ENCODE measurements around the gene MAB21L3. TPM values are rescaled to one million over a fixed set of nuclear protein-coding genes. Genes with fewer than 3 reads are reported as not detected.

MAB21L3 gene
- total and polyA plus RNA-seq, 2 experiments from 2014 or later = not detected

DNA sequence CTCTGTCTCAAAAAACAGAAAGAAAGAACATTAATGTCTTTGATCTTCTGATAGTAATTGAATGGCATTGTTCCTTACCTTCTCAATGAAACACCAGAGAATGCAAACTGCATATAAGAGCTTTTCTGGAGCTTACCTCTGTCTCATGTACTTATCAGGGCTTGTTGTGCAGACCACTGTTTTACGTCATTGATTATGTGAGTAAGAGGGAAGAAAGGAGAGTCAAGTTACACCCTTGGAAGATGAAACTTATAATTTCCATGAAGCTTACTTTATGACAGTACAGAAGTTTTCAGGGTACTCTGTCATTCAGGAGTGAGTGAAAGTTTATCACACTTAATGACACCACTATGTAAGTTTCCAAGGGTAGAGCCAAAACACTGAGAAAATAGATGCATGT lies 49.0 kb upstream of the MAB21L3 start (continued):
- TF ChIP-seq ZNF462 (CRISPR knock-in tag; IDR thresholded peaks at IDR 0.05) = no peak
- no peak for TF ChIP-seq ZNF331 (CRISPR knock-in tag; IDR thresholded peaks at IDR 0.05; ENCODE audit: low read depth)
- TF ChIP-seq EZH2 (IDR thresholded peaks at IDR 0.05; ENCODE audit: low read depth, unreplicated experiment) = no peak
- TF ChIP-seq, protein P1, sequence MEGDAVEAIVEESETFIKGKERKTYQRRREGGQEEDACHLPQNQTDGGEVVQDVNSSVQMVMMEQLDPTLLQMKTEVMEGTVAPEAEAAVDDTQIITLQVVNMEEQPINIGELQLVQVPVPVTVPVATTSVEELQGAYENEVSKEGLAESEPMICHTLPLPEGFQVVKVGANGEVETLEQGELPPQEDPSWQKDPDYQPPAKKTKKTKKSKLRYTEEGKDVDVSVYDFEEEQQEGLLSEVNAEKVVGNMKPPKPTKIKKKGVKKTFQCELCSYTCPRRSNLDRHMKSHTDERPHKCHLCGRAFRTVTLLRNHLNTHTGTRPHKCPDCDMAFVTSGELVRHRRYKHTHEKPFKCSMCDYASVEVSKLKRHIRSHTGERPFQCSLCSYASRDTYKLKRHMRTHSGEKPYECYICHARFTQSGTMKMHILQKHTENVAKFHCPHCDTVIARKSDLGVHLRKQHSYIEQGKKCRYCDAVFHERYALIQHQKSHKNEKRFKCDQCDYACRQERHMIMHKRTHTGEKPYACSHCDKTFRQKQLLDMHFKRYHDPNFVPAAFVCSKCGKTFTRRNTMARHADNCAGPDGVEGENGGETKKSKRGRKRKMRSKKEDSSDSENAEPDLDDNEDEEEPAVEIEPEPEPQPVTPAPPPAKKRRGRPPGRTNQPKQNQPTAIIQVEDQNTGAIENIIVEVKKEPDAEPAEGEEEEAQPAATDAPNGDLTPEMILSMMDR (conservative IDR thresholded peaks at IDR 0.05; ENCODE audit: low read depth in 2 of 2) = no peak
- TF ChIP-seq JUNB (IDR thresholded peaks at IDR 0.05; ENCODE audit: unreplicated experiment) = no peak

- H3K36me3 Mint-ChIP-seq (ENCODE audit: low read depth) = peaks cover 7% of the 10 kb centered on the region; the same call in 2 of the 3 replicates
- Histone ChIP-seq H3K4me2 (no peak overlapping the region), H3K4me1 (ENCODE audit: insufficient read depth) (no peaks in the 10 kb centered on the region), H3K79me2 (replicated peaks; ENCODE audit: insufficient read depth) (no peaks in the 10 kb centered on the region), H3K9me2 (ENCODE audit: insufficient read depth) (no peaks in the 10 kb centered on the region), H3K27ac (ENCODE audit: low read depth) (no peak overlapping the region), H3F3A (replicated peaks; ENCODE audit: low read depth) (no peaks in the 10 kb centered on the region), H4K20me1 (replicated peaks; ENCODE audit: insufficient read depth) (no peaks in the 10 kb centered on the region), H3K4me3 (no peak overlapping the region), H2AFZ (no peak overlapping the region), H3K27me3 (ENCODE audit: insufficient read depth) (no peaks in the 10 kb centered on the region), H3K36me3 (ENCODE audit: insufficient read depth) (no peaks in the 10 kb centered on the region)
- H3K4me1 Mint-ChIP-seq = no peaks in the 10 kb centered on the region
- DNase-seq (ENCODE audit: low spot score) = no peak
- H3K27ac Mint-ChIP-seq = no peak overlapping the region
- peaks cover under 1% of the 10 kb centered on the region; the same call in 1 of the 3 replicates for H3K9me3 Mint-ChIP-seq
- no peak overlapping the region for H3K4me3 Mint-ChIP-seq
- peaks cover 4% of the 10 kb centered on the region for H3K27me3 Mint-ChIP-seq (ENCODE audit: insufficient read depth, low read depth, poor library complexity)
- no peak for ATAC-seq
- TF ChIP-seq CREB1 (CRISPR knock-in tag; IDR thresholded peaks at IDR 0.05; ENCODE audit: low read depth) (no peak), NANOG (IDR thresholded peaks at IDR 0.05; ENCODE audit: borderline replicate concordance) (no peak), EZH2phosphoT487 (IDR thresholded peaks at IDR 0.05; ENCODE audit: unreplicated experiment) (no peak), ZNF114 (CRISPR knock-in tag; IDR thresholded peaks at IDR 0.05) (no peak), EZH2 (IDR thresholded peaks at IDR 0.05; ENCODE audit: low read depth, unreplicated experiment) (no peak)
- TF ChIP-seq, protein P1 (conservative IDR thresholded peaks at IDR 0.05; ENCODE audit: low read depth in 2 of 2) = no peak
Observed at GRCh38 chr1:116064616-116065015, 46.6 kb upstream of the MAB21L3 start.

Data from GM23338 (cell line).